HG03139 (cell line): ENCODE results near the gene TUBA3D.
"Not testable (repeated sequence)": the region's sequence is repeated elsewhere in the genome, so short reads cannot be mapped to it uniquely, and the experiment has no call there.

Experiments used
- ATAC-seq: cut with Tn5 transposase; IDR thresholded peaks from one replicate; pipeline ENCODE4 v1.9.1; 2021; ENCODE audit not compliant: unreplicated experiment

Gene TUBA3D

DNA sequence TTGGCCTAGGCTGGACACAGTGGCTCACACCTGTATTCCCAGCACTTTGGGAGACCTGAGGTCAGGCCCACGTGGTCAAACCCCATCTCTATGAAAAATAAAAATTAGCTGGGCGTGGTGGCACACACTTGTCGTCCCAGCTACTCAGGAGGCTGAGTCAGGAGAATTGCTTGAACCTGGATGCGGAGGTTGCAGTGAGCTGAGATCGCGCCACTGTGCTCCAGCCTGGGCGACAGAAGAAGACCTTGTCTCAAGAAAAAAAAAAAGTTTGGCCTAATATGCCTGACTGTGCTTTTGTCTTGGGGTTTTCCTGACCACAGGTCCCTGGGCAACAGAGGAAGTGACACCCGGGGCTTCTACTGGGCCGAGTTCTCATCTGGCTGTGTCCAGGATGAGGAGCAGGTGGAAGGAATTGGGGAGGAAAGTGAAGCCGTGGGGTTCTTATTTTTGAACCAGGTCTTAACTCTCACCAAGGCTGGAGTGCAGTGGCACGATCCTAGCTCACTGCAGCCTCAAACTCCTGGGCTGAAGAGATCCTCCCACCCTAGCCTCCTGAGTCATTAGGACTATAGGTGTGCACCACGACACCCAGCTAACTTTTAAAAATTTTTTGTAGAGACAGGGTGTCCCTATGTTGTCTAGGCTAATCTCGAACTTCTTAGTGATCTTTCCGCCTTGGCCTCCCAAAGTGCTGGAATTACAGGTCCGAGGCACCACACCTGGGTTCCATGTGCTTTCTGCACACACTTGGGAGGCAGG, 38.7 kb downstream of the TUBA3D start:
- ATAC-seq: peak; percentile 55

DNA sequence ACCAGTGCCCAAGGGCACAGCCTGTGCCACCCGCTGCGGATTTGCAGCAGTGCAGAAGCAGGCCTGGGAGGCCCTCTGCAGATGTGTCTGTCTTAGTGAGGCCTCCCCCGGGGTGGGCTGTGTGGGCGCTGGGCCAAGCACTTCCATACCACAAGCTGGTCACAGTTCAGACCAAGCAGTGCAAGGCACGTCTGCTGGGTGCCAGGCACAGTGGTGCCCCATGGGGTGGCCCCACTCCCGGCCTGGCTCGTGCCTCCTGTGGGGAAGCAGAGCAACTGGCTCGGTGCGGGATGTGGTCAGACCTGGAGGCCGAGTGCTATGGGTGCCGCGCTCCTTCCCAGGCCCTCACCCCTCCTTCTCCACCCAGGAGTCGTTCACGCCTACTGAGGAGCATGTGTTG, 39.3 kb downstream of the TUBA3D start:
- ATAC-seq: not testable (repeated sequence)

DNA sequence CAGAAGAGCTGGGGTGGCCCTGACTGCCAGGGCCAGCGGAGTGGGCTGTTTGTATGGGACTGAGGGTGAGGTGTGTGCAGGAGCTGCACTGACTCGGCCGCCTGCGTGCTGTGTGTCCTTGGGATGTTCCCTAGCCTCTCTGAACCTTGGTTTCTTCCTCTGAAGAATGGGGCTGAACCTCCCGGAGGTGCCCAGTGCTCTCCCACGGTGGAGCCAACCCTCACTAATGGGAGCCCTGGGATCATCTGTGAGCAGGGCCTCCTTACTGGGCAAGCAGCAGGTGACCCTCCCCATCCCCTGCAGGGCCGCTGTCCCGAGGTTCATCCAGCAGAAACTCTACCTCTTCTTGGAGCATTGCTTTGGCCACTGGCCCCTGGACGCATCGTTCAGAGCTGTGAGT, 40.1 kb downstream of the TUBA3D start:
- no peak for ATAC-seq

DNA sequence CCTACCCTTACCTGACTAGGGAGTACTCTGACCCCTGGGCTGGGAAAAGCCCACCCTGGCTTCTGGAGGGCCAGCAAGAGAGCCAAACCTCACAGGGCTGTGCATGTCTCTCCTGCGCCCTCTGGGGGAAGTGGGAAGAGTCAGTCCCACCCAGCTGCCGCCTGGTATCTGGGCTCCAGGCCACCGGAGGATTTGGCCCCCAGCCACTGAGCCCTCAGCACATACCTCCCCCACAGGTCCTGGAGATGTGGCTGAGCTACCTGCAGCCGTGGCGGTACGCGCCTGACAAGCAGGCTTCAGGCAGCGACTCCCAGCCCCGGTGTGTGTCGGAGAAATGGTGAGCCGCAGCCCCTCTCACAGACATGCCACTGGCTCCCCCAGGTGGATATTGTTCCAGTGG, 40.7 kb downstream of the TUBA3D start:
- ATAC-seq: not testable (repeated sequence)

DNA sequence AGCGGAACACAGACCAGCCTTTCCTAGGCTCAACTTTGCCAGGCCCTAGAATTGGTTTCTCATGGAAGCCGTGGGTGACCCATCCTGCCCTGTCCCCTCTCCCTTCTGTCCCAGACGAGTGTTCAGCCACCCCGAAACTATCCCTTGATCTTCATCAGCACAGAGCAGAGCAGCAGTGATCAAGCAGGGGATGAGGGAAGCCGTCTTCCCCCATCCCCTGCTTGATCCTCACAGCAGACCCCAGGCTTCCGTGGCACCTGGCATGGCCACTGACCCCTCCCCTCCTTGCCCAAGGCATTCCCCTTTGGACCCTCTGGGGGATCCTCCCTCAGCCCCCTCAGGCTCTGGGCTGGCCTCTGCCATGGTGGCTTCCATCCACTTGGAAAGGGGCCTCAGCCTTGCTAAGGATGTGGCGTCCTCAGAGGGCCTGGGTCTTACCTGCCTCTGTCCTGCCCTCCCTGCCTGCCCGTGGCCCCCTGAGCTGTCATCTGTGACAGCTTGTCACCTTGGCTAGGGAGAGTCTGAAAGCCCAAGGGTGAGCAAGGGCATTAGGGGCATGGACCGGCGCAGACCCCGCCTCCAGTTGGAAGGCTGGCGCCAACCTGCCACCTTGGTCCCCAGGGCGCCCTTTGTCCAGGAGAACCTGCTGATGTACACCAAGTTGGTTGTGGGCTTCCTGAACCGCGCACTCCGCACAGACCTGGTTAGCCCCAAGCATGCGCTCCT, 41.4 kb downstream of the TUBA3D start:
- no peak for ATAC-seq

GRCh38 chr2:131517856-131518255, 41.9 kb downstream of the TUBA3D start:
- ATAC-seq: not testable (repeated sequence)

DNA sequence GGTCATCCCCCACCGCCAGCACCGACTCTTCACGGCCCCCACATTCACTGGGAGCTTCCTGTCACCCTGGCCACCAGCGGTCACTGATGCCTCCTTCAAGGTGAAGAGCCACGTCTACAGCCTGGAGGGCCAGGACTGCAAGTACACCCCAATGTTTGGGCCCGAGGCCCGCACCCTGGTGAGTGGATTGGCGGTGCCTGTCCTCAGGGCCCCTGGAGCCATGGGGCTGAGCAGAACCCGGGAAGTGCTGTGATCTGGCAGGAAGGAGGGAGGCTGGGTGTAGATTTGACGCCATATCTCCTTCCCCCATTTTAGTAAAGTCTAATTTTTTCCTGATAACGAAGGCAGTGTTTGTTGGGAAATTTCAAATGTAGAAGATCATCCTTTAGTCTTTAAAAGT, 42.6 kb downstream of the TUBA3D start:
- not testable (repeated sequence) for ATAC-seq

- ATAC-seq: no peak
These were observed 43.5 kb downstream of the TUBA3D start for GRCh38 chr2:131519466-131519865.

GRCh38 chr2:131519871-131520470, 44.1 kb downstream of the TUBA3D start:
- ATAC-seq: not testable (repeated sequence)

- ATAC-seq: no peak
These were observed 44.6 kb downstream of the TUBA3D start for GRCh38 chr2:131520526-131520925.

- not testable (repeated sequence) for ATAC-seq
These were observed 45.6 kb downstream of the TUBA3D start for GRCh38 chr2:131521524-131521923.

- ATAC-seq: no peak
These were observed 46.3 kb downstream of the TUBA3D start for GRCh38 chr2:131521961-131522781.

DNA sequence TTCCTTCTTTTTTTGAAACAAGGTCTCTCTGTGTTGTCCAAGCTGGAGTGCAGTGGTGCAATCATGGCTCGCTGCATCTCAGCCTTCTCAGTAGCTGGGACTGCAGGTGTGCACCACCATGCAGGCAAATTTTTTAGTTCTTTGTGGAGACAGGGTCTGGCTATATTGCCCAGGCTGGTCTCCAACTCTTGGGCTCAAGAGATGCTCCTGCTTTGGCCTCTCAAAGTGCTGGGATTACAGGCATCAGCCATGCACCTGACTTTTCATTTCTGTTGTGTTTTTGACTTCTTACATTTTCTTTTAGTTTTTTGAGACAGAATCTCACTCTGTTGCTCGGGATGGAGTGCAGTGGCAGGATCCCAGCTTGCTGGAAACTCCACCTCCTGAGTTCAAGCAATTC, 49.3 kb downstream of the TUBA3D start:
- not testable (repeated sequence) for ATAC-seq

- ATAC-seq: peak; percentile 81
These were observed 51.4 kb downstream of the TUBA3D start, which contains the start of gene CCDC74A for GRCh38 chr2:131527131-131528001. CCDC74A (plus strand) TSS chr2:131527888; CDS start chr2:131527971, 83 bp downstream.

- peak; percentile 56 for ATAC-seq
These were observed 53.3 kb downstream of the TUBA3D start for GRCh38 chr2:131528981-131529863.

- not testable (repeated sequence) for ATAC-seq
These were observed 54.0 kb downstream of the TUBA3D start for GRCh38 chr2:131529864-131530445.

DNA sequence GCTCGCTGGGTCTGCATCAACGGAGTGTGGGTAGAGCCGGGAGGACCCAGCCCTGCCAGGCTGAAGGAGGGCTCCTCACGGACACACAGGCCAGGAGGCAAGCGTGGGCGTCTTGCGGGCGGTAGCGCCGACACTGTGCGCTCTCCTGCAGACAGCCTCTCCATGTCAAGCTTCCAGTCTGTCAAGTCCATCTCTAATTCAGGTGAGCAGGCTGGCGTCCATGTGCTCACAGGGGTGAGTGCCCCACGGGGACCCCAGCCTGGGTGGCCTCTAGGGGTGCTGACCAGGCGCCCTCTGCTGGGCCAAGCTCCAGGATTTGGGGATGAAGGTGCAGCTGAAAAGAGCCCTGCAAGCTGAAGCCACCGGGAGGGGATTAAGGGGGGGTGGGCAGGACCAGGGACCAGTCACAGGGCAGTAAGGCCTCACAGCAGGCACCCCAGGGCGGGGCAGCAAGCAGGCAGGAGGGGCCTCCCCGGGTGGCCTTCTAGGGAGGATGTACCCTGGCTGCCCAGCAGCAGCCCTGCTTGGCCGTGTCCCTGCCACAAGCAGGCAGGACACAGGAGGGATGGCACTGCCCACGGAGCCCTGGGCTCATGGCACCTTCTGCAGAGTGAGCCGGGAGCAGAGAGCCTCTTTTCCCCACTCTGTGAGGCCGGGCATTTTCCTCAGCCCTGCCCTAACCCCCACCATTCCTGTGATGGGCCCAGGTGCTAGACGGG, 54.9 kb downstream of the TUBA3D start:
- not testable (repeated sequence) for ATAC-seq
